H1 (cell line): ENCODE measurements around the gene EXOC6. TPM values are rescaled to one million over a fixed set of nuclear protein-coding genes. Genes with fewer than 3 reads are reported as not detected.

Experiments used
- BRCA1 ChIP-seq: IDR thresholded peaks from 2 replicates; pipeline ENCODE4 v1.6.1; 2012; ENCODE audit warnings: low read depth, low read length, improper control_type of control experiment
- EZH2 ChIP-seq: fragments of 200-600 bp; sonication (generic); IDR thresholded peaks from 2 replicates; pipeline ENCODE4 v1.7.1; 2012; ENCODE audit warnings: low read depth, mild to moderate bottlenecking, moderate library complexity, low read length, inconsistent platforms; ENCODE audit not compliant: severe bottlenecking
- FOSL1 ChIP-seq: IDR thresholded peaks from 2 replicates; pipeline ENCODE4 v1.6.1; 2011; ENCODE audit warnings: mild to moderate bottlenecking, low read depth, low read length, moderate library complexity; ENCODE audit not compliant: insufficient read depth
- GTF2F1 ChIP-seq: IDR thresholded peaks from 2 replicates; pipeline ENCODE4 v1.6.1; 2012; ENCODE audit warnings: low read depth, low read length, improper control_type of control experiment, borderline replicate concordance
- HDAC6 ChIP-seq: IDR thresholded peaks from one replicate; pipeline ENCODE4 v1.7.1; 2012; ENCODE audit warnings: low read depth, mild to moderate bottlenecking, inconsistent platforms, low read length, moderate library complexity
- JUN ChIP-seq: IDR thresholded peaks from 2 replicates; pipeline ENCODE4 v1.6.1; 2011; ENCODE audit warnings: low read depth, mild to moderate bottlenecking, improper control_type of control experiment, low read length
- MAX ChIP-seq: IDR thresholded peaks from 2 replicates; pipeline ENCODE4 v1.6.1; 2012; ENCODE audit warnings: inconsistent platforms
- NANOG ChIP-seq: IDR thresholded peaks from 2 replicates; pipeline ENCODE4 v1.6.1; 2011; ENCODE audit warnings: low read length, low read depth, mild to moderate bottlenecking, inconsistent platforms; ENCODE audit not compliant: insufficient read depth, poor library complexity, severe bottlenecking
- RBBP5 ChIP-seq: IDR thresholded peaks from 2 replicates; pipeline ENCODE4 v1.7.1; 2012; ENCODE audit warnings: low read depth, mild to moderate bottlenecking, inconsistent platforms, low read length, moderate library complexity, borderline replicate concordance
- polyA plus RNA-seq, 7 experiments: library from polyadenylated mRNA; depleted of rRNA in 3 of 7; stranded (reverse) in 5 of 7; unstranded in 2 of 7; fragments of >200 nt in 5 of 7; fragments of 200-250 nt in 2 of 7; gene quantifications; 1 replicate in 5 of 7; 2 replicates in 1 of 7; 4 replicates in 1 of 7; pipeline versions ENCODE4 v1.2.1 to v1.2.3, GENCODE V29; 2011 to 2013; ENCODE audit warnings: missing spikeins in 2 of 7, mixed read lengths in 2 of 7
- total RNA-seq: library from RNA; stranded (reverse); fragmentation: NEBNext Ultra II Directional; extraction: Animal tissue kit (Norgen Biotek cat#: 25700); gene quantifications from 2 replicates; pipeline ENCODE4 v1.2.1, GENCODE V29; 2021
- TF ChIP-seq, protein P1 (sequence below): fragments of 300-600 bp; sonication (generic); IDR thresholded peaks from 2 replicates; pipeline ENCODE4 v1.7.1; 2012; ENCODE audit warnings: low read length, moderate library complexity, mild to moderate bottlenecking, inconsistent platforms; ENCODE audit not compliant: insufficient replicate concordance

EXOC6 gene
- total and polyA plus RNA-seq, 2 of the 8 experiments (the other 6 are each of a cell fraction or from before 2014, with no cell fraction given): 1.7 to 4.5 TPM

- TF ChIP-seq, protein P1, sequence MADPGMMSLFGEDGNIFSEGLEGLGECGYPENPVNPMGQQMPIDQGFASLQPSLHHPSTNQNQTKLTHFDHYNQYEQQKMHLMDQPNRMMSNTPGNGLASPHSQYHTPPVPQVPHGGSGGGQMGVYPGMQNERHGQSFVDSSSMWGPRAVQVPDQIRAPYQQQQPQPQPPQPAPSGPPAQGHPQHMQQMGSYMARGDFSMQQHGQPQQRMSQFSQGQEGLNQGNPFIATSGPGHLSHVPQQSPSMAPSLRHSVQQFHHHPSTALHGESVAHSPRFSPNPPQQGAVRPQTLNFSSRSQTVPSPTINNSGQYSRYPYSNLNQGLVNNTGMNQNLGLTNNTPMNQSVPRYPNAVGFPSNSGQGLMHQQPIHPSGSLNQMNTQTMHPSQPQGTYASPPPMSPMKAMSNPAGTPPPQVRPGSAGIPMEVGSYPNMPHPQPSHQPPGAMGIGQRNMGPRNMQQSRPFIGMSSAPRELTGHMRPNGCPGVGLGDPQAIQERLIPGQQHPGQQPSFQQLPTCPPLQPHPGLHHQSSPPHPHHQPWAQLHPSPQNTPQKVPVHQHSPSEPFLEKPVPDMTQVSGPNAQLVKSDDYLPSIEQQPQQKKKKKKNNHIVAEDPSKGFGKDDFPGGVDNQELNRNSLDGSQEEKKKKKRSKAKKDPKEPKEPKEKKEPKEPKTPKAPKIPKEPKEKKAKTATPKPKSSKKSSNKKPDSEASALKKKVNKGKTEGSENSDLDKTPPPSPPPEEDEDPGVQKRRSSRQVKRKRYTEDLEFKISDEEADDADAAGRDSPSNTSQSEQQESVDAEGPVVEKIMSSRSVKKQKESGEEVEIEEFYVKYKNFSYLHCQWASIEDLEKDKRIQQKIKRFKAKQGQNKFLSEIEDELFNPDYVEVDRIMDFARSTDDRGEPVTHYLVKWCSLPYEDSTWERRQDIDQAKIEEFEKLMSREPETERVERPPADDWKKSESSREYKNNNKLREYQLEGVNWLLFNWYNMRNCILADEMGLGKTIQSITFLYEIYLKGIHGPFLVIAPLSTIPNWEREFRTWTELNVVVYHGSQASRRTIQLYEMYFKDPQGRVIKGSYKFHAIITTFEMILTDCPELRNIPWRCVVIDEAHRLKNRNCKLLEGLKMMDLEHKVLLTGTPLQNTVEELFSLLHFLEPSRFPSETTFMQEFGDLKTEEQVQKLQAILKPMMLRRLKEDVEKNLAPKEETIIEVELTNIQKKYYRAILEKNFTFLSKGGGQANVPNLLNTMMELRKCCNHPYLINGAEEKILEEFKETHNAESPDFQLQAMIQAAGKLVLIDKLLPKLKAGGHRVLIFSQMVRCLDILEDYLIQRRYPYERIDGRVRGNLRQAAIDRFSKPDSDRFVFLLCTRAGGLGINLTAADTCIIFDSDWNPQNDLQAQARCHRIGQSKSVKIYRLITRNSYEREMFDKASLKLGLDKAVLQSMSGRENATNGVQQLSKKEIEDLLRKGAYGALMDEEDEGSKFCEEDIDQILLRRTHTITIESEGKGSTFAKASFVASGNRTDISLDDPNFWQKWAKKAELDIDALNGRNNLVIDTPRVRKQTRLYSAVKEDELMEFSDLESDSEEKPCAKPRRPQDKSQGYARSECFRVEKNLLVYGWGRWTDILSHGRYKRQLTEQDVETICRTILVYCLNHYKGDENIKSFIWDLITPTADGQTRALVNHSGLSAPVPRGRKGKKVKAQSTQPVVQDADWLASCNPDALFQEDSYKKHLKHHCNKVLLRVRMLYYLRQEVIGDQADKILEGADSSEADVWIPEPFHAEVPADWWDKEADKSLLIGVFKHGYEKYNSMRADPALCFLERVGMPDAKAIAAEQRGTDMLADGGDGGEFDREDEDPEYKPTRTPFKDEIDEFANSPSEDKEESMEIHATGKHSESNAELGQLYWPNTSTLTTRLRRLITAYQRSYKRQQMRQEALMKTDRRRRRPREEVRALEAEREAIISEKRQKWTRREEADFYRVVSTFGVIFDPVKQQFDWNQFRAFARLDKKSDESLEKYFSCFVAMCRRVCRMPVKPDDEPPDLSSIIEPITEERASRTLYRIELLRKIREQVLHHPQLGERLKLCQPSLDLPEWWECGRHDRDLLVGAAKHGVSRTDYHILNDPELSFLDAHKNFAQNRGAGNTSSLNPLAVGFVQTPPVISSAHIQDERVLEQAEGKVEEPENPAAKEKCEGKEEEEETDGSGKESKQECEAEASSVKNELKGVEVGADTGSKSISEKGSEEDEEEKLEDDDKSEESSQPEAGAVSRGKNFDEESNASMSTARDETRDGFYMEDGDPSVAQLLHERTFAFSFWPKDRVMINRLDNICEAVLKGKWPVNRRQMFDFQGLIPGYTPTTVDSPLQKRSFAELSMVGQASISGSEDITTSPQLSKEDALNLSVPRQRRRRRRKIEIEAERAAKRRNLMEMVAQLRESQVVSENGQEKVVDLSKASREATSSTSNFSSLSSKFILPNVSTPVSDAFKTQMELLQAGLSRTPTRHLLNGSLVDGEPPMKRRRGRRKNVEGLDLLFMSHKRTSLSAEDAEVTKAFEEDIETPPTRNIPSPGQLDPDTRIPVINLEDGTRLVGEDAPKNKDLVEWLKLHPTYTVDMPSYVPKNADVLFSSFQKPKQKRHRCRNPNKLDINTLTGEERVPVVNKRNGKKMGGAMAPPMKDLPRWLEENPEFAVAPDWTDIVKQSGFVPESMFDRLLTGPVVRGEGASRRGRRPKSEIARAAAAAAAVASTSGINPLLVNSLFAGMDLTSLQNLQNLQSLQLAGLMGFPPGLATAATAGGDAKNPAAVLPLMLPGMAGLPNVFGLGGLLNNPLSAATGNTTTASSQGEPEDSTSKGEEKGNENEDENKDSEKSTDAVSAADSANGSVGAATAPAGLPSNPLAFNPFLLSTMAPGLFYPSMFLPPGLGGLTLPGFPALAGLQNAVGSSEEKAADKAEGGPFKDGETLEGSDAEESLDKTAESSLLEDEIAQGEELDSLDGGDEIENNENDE: no peak
- TF ChIP-seq GTF2F1 (no peak), JUN (no peak), EZH2 (no peak), HDAC6 (no peak), BRCA1 (no peak), MAX (no peak), RBBP5 (no peak), NANOG (no peak), FOSL1 (no peak)
Observed at GRCh38 chr10:92867235-92867634, 18.9 kb downstream of the EXOC6 start (continued).
